Spinal cord (tissue), 10 donors: ENCODE results near the gene ARAP2. TPM values are rescaled to one million over a fixed set of nuclear protein-coding genes. Genes with fewer than 3 reads are reported as not detected.

ENCODE experiments used
- DNase-seq, 6 donors: peaks; one replicate each; pipeline versions ENCODE4 v3.0.0 to v3.0.0-alpha.2; 2013 to 2015; ENCODE audit warnings: low spot score in 6 of 6, low read depth in 4 of 6
- H3K27ac ChIP-seq: one replicate; pipeline ENCODE4 v1.5.1; 2013; ENCODE audit warnings: low read depth, low read length, control low read depth
- H3K27me3 ChIP-seq: one replicate; pipeline ENCODE4 v1.6.1; 2013; ENCODE audit warnings: low read length; ENCODE audit not compliant: control insufficient read depth, insufficient read depth
- H3K36me3 ChIP-seq: one replicate; pipeline ENCODE4 v1.6.1; 2013; ENCODE audit warnings: low read length; ENCODE audit not compliant: control insufficient read depth, insufficient read depth
- H3K4me1 ChIP-seq: one replicate; pipeline ENCODE4 v1.6.1; 2013; ENCODE audit warnings: low read length; ENCODE audit not compliant: control insufficient read depth, insufficient read depth
- H3K4me3 ChIP-seq: one replicate; pipeline ENCODE4 v1.5.1; 2013; ENCODE audit warnings: low read depth, low read length, control low read depth
- H3K9me3 ChIP-seq: one replicate; pipeline ENCODE4 v1.6.1; 2013; ENCODE audit warnings: low read length; ENCODE audit not compliant: control insufficient read depth, insufficient read depth
- WGBS: methylation state at CpG from one replicate; pipeline ENCODE4 v1.1.5; 2013; ENCODE audit warnings: missing lambda C conversion rate; ENCODE audit not compliant: insufficient coverage; 5-methylcytosine and 5-hydroxymethylcytosine counted together
- polyA plus RNA-seq, 2 donors: library from polyadenylated mRNA; unstranded; fragments of 120-200 nt; gene quantifications; one replicate each; pipeline ENCODE4 v1.2.1, GENCODE V29; 2013; ENCODE audit not compliant: insufficient read length in 2 of 2
- total RNA-seq, 2 donors: library from RNA; depleted of rRNA in 1 of 2; stranded (reverse); fragments of 120-200 nt in 1 of 2; fragments of >200 nt in 1 of 2; gene quantifications; one replicate each; pipeline versions ENCODE4 v1.2.3 to v1.2.4, GENCODE V29; 2013 to 2014
- donor health status: healthy.

ARAP2 gene
- total and polyA plus RNA-seq, 4 donors: 15.9 to 95.8 (median 25.5) TPM

GRCh38 chr4:36208893-36209473 is 35.3 kb downstream of the ARAP2 start:
- no peaks in the 10 kb centered on the region for H3K9me3 ChIP-seq
- no peak overlapping the region for H3K27ac ChIP-seq
- H3K4me3 ChIP-seq: no peak overlapping the region
- no peak for DNase-seq
- 100% methylated on average over 1 of the region's 4 CpGs for WGBS
- no peaks in the 10 kb centered on the region for H3K27me3 ChIP-seq
- H3K4me1 ChIP-seq: no peaks in the 10 kb centered on the region
- no peaks in the 10 kb centered on the region for H3K36me3 ChIP-seq

GRCh38 chr4:36207831-36208520 is 36.3 kb downstream of the ARAP2 start:
- Histone ChIP-seq H3K27ac (no peak overlapping the region), H3K27me3 (no peaks in the 10 kb centered on the region), H3K4me3 (no peak overlapping the region), H3K36me3 (no peaks in the 10 kb centered on the region), H3K9me3 (no peaks in the 10 kb centered on the region), H3K4me1 (no peaks in the 10 kb centered on the region)
- WGBS: 72% methylated on average over 2 of the region's 9 CpGs
- peak in 1 of 6 donors; percentile 69 for DNase-seq

- Histone ChIP-seq H3K27me3 (no peaks in the 10 kb centered on the region), H3K36me3 (no peaks in the 10 kb centered on the region), H3K9me3 (no peaks in the 10 kb centered on the region), H3K4me3 (no peak overlapping the region), H3K4me1 (no peaks in the 10 kb centered on the region), H3K27ac (no peak overlapping the region)
- no peak for DNase-seq
- WGBS: no CpG with 5 or more reads among the region's 1 CpG
Observed at GRCh38 chr4:36207367-36207766, 36.9 kb downstream of the ARAP2 start.

- Histone ChIP-seq H3K4me3 (no peak overlapping the region), H3K9me3 (no peaks in the 10 kb centered on the region), H3K27ac (no peak overlapping the region), H3K36me3 (no peaks in the 10 kb centered on the region), H3K27me3 (no peaks in the 10 kb centered on the region), H3K4me1 (no peaks in the 10 kb centered on the region)
- DNase-seq: peak in 1 of 6 donors; percentile 37
- no CpG with 5 or more reads among the region's 3 CpGs for WGBS
Observed at GRCh38 chr4:36206603-36207311, 37.6 kb downstream of the ARAP2 start.

GRCh38 chr4:36206012-36206411 is 38.3 kb downstream of the ARAP2 start:
- H3K27me3 ChIP-seq: no peaks in the 10 kb centered on the region
- 86% methylated on average over 1 of the region's 3 CpGs for WGBS
- H3K36me3 ChIP-seq: no peaks in the 10 kb centered on the region
- no peaks in the 10 kb centered on the region for H3K9me3 ChIP-seq
- no peak overlapping the region for H3K4me3 ChIP-seq
- H3K4me1 ChIP-seq: no peaks in the 10 kb centered on the region
- no peak overlapping the region for H3K27ac ChIP-seq
- DNase-seq: no peak

- Histone ChIP-seq H3K4me1 (no peaks in the 10 kb centered on the region), H3K27me3 (no peaks in the 10 kb centered on the region), H3K9me3 (no peaks in the 10 kb centered on the region), H3K27ac (no peak overlapping the region), H3K36me3 (peaks cover 18% of the 10 kb centered on the region), H3K4me3 (no peak overlapping the region)
- DNase-seq: no peak
- WGBS: 92% methylated on average over 2 of the region's 4 CpGs
Observed at GRCh38 chr4:36198861-36199260, 45.5 kb downstream of the ARAP2 start.

GRCh38 chr4:36198068-36198808 is 46.1 kb downstream of the ARAP2 start:
- no peak for DNase-seq
- H3K36me3 ChIP-seq: peaks cover 18% of the 10 kb centered on the region
- no peak overlapping the region for H3K4me3 ChIP-seq
- no peak overlapping the region for H3K27ac ChIP-seq
- H3K9me3 ChIP-seq: no peaks in the 10 kb centered on the region
- 98% methylated on average over 10 of the region's 10 CpGs for WGBS
- no peaks in the 10 kb centered on the region for H3K27me3 ChIP-seq
- H3K4me1 ChIP-seq: no peaks in the 10 kb centered on the region

GRCh38 chr4:36197501-36197900 is 46.8 kb downstream of the ARAP2 start:
- WGBS: 97% methylated on average over 5 of the region's 5 CpGs
- no peak overlapping the region for H3K4me3 ChIP-seq
- no peaks in the 10 kb centered on the region for H3K9me3 ChIP-seq
- H3K4me1 ChIP-seq: no peaks in the 10 kb centered on the region
- no peaks in the 10 kb centered on the region for H3K27me3 ChIP-seq
- no peak for DNase-seq
- no peak overlapping the region for H3K27ac ChIP-seq
- H3K36me3 ChIP-seq: peaks cover 18% of the 10 kb centered on the region

- no peak overlapping the region for H3K27ac ChIP-seq
- 87% methylated on average over 5 of the region's 7 CpGs for WGBS
- no peaks in the 10 kb centered on the region for H3K9me3 ChIP-seq
- H3K36me3 ChIP-seq: peaks cover 18% of the 10 kb centered on the region
- H3K27me3 ChIP-seq: no peaks in the 10 kb centered on the region
- no peak overlapping the region for H3K4me3 ChIP-seq
- no peaks in the 10 kb centered on the region for H3K4me1 ChIP-seq
- DNase-seq: no peak
Observed at GRCh38 chr4:36196145-36196913, 48.0 kb downstream of the ARAP2 start.
